ENCODE data around the gene ZDHHC24.
"Not testable (repeated sequence)": the region's sequence is repeated elsewhere in the genome, so short reads cannot be mapped to it uniquely, and the experiment has no call there.

Gene ZDHHC24

DNA sequence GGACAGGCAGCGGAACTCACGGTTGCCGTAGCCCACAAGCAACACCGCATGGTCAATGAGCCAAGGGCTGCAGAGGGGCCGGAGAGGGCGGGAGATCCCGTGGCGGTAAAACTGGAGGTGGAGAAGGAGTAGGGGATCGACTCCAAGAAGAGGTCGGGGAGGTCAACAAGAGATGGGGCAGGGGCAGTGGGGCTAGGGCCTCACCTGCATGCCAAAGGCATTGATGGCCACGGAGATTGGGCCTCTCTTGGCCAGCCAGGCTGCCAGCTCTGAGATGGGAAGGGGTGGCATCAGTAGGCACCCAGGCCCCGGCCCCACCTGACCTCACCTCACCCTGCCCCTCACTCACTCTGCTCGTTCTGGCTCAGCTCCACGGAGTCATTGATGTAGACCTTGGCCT, 18.7 kb upstream of the ZDHHC24 start:
- DNase-seq, result no peak

DNA sequence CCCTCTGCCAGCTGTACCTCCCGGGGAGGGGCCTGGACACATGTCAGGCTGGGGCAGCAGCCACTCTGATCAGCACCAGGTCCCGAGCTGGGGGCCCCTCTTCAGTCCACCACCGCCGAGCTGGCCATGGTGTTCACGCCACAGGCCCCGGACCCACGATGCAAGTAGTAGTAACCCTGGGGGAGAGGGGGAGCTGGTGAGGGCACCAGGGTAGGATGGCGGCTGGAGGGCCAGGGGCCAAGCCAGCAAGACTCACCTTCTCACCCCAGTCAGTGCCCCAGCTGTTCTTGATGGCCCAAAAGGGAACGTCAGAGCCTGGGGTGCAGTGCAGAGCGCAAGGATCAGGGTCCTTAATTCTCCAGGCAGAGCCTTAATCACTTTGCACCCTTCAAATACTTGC, 18.0 kb upstream of the ZDHHC24 start:
- DNase-seq, result no peak

DNA sequence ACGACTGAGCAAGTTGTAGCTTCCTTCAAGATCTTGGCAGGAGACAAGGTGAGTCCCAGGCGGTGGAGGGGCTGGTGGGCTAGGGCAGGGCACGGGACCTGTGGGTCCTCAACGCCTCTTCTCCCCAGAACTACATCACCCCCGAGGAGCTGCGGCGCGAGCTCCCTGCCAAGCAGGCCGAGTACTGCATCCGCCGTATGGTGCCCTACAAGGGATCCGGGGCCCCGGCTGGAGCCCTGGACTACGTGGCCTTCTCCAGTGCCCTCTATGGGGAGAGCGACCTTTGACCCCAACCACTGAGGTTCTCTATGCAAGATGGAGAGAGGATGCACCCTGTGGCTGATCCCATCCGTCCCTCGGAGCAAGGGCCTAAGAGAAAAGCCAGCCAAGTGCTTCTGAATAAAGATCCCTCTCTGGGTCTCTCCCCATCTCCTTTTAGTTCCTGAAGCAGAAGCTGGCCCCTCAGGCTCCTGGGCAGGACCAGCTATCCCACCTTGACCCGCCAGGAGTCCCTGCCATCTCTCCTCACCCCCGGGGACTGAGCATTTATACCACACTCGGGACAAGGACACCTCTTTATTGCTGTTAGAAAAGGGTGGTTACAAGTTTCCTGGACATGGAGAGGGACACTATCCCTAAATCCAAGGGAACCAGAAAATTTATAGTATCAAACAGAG, 17.2 kb upstream of the ZDHHC24 start:
- no peak for DNase-seq

DNA sequence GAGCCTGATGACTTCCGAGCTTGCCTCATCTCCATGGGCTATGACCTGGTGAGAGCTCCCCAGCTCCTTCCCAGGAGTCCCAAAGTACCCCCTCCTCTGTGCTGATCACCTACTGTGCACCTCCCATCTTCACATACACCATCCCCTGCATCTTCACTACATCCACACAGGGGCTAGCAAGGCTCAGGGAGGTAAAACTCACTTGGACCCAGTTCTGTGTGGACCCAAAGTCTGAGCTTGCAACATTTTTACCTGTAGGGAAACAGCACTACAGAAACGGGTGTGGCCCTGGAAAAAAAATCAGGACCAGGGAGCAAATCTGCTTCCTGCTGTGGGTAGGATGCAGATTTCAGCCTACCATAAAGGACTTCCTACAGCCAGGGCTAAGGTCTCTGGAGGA, 16.4 kb upstream of the ZDHHC24 start:
- no peak for DNase-seq

DNA sequence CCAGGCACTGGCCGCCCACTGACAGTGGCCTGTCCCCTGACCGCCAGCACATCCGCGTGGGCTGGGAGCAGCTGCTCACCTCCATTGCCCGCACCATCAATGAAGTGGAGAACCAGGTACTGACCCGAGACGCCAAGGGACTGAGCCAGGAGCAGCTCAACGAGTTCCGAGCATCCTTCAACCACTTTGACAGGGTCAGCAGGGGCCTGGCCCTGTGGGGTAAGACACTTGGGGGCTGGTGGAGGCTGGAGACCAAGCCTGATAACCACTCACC, 16.1 kb upstream of the ZDHHC24 start:
- DNase-seq, result no peak

DNA sequence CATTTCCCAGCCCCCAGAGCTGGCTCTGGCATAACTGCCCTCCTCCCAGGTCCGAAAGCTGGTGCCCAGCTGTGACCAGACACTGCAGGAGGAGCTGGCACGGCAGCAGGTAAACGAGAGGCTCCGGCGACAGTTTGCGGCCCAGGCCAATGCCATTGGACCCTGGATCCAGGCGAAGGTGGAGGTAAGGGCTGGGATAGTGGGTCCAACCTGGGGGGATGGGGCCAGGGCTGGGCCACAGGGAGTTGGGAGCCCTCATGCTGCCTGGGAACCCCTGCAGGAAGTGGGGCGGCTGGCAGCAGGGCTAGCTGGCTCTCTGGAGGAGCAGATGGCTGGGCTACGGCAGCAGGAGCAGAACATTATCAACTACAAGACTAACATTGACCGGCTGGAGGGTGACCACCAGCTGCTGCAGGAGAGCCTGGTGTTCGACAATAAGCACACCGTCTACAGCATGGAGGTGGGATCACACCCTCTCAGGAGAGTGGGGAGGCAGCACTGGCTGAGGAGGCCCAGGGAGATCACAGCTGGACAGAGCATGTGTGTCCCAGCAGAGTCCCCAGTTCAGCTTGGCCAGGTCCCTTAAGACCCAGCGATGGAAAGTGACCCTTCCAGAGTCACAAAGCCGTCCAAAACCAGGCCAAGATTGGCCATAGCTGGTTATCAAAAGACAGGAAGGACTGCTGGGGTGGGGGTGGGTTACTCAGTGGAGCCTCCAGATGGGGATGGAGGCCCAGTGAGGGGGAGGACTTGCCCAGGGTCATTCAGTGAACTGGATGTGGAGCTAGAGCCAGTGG, 15.5 kb upstream of the ZDHHC24 start:
- no peak for DNase-seq

DNA sequence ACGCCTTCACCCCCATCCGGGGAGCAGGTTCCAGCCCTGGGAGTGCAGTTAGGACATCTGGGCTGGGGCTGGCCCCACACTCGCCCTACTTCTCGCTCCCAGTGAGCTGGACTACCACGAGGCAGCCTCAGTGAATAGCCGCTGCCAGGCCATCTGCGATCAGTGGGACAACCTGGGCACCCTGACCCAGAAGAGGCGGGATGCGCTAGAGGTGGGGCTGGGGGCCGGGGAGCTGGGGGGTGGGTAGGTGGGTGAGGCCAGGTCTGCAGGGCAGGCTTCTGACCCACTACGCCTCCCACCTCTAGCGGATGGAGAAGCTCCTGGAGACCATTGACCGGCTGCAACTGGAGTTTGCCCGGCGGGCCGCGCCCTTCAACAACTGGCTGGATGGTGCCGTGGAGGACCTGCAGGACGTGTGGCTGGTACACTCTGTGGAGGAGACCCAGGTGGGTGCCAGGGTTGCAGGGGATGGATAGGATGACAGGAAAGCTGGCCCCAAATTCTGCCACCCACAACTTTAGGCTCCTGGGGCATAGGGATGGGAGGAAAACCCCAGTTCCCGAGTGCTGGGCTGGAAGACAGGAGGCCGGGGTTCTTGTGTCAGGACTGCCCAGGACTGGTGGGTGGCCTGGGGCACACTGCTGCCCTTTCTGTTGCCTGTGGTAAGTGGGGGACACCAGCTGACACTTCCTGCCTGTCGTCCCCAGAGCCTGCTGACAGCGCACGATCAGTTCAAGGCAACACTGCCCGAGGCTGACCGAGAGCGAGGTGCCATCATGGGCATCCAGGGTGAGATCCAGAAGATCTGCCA, 14.2 kb upstream of the ZDHHC24 start:
- DNase-seq, result no peak

DNA sequence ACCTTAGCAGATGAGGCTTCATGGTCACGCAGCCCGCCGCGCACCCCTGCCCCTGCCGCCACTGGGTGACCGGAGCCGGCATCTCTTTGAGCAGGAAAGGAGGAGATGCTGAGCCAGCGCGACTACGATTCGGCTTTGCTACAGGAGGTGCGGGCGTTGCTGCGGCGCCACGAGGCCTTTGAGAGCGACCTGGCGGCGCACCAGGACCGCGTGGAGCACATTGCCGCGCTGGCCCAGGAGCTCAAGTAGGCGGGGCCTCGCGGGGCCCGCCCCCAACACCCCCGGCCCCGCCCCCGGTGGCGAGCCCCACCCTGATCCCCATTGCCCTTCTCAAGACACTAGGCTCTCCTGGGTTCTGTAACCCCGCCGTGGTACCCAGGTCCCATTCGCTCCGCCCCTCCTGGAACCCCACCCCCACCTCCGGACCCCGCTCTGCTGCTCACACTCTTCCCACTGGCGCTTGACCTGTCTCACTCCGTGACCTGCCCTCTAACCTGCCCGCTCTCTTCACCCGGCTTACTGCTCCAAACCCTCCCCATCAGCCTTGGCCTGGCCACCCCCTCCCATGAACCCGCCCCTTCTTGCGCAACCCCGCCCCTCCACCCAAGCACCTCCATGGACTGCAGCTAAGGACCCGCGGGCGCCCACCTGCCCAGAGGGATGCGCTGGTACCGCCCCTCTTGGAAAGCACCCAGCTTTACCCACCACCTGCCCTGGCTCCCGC, 13.5 kb upstream of the ZDHHC24 start:
- DNase-seq, result no peak

DNA sequence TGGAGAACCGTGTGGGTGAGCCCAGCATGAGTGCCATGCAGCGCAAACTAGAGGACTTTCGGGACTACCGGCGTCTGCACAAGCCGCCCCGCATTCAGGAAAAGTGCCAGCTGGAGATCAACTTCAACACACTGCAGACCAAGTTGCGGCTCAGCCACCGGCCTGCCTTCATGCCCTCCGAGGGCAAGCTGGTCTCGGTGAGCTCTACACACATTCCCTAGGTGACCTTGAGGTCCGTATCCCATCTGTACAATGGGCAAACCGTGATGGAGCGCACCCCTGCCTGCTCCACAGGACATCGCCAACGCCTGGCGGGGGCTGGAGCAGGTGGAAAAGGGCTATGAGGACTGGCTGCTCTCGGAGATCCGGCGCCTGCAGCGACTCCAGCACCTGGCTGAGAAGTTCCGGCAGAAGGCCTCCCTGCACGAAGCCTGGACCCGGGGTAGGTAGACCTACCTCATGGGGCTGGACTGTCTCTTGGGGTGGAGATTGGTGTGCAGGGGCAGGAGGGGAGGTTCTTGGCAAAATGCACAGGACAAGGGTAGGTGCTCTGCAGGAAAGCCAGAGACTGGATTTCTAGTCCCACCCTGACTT, 12.0 kb upstream of the ZDHHC24 start:
- DNase-seq, result no peak

DNA sequence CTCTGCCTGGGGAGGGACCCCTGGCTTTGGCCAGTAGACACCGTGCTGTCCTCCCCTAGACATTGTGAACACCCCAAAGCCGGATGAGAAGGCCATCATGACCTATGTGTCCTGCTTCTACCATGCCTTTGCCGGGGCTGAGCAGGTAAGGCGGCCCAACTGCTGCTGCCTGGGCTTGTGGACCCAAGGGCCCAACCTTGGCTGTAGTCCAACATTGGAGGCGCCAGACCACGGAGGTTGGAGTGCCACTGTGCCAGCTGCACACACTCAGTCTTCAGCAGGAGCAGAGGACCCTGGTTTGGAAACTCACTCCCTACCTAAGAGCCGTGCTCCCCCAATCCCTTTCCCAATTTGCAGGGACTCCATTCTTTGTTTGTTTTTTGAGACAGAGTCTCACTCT, 10.2 kb upstream of the ZDHHC24 start:
- no peak for DNase-seq

DNA sequence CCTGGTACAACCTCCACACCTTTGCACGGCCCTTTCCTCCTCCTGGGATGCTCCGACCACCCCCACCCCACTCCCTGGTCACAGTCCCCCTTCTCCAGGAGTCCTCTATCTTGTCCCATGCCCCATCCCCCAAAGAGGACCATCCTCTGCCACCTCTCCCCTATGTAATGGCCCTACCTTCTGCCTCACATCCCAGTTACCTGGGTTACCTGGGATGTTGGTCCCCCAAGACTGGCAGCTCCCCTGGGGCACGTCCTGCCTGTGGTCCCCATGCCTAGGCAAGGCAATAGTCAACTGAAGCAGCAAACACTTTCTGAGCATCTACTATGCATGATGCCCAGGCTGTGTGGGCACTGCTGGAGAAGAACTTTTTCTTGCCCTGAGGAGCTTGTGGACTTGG, 9.6 kb upstream of the ZDHHC24 start:
- DNase-seq, result no peak

DNA sequence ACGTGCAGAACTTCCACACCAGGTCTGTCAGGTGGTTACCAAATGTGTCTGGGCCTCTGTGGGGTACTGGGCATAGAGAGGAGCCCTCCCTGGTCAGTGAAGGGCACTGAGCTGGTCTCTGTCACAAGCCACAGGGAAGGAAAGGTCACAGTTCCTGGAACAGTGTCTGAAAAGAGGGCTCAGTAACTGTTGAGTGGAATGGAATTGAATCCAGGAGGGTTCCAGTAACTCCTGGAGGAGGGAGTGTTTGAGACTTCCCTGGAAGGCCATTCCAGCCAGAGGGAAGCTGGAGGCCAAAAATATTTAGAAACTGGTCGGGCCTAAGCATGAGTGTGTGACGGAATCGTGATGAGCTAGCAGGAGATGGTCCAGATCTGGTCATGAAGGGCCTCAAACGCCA, 8.8 kb upstream of the ZDHHC24 start:
- DNase-seq, result no peak

DNA sequence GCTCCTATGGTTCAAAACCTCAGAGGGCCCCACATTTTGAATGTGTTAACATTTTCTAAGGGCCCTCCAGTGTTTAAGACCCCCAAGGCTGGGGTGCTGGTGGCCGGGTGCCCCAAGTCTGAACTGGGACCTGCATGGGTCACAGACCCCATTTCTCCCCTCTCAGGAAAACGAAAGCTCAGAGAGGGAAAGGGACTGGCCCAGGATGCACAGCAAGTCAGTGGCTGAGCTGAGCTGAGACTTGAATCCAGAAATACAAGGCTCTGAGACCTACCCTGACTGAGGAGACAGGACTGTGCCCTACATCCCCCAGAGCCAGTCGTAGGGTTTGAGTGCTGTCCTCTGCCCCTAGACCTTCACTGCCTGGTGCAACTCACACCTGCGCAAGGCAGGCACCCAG, 5.0 kb upstream of the ZDHHC24 start:
- no peak for DNase-seq

DNA sequence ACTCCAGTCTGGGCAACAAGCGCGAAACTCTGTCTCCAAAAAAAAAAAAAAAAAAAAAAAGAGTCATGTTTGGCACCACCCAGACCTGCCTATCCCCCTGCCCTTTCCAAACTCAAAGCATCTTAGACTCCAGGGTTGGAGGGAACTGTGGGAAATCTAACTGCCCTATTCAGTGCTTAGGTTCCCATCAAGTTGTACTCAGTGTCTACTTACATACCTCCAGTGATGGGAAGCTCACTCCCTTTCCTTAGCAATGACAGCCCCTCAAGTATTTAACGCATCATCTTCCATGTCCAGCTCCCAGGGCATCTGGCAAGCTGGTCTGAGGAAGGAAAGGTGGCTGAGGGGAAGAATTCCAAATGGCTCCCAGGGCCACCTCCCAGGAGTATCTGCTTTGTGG, 3.8 kb upstream of the ZDHHC24 start:
- DNase-seq, result no peak

DNA sequence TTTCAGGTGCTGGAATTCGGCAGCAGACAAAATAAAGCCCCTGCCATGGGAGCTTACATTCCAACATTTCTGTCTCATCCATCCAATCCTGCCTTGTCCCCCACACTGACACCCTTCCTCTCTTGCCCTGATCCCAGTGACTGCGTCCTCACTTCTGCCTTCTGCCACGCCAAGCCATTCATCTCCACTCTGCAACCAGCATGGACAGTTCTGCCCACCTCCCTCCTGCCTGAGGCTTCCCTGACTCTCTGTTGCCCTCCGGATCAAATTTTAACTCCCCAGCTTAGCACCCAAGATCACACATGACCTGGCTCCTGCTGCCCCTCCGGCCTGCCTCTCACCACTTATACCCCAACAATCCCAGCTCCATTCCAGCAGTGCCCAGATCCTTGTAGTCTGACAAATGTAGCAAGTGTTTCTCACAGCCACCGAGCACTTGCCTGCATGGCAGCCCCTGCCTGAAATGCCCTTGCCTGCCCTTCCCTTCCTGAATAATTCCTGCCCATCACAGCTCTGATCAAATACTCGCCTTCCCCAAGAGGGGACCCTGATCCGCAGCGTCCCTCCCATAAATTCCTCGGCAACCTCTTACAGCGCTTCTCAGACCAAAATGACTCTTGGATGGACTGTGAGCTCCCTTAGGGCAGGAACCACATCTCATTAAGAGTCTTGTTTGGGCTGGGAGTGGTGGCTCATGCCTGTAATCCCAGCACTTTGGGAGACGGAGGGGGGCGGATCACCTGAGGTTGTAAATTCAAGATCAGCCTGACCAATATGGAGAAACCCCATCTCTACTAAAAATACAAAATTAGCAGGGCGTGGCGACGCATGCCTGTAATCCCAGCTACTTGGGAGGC, 3.2 kb upstream of the ZDHHC24 start:
- no peak for DNase-seq

DNA sequence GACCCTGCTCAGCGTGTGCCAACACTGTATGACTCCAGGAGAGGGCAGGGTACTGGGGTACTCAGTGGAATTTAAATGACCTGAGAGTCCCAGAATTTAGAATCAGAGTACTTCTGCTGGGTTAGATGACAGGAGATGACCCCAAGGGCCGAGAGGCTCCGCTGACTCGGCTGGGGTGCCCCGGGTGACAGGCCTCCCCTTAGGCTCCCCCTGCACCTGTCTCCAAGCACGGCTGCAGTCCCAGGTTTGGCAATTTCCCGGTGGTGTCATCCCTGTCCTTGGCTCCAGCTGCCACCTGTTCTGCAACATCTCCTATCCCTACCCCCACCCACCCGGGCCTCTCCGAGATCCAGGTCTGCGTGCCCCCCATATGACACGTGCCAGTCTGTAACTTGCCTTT, 2.2 kb upstream of the ZDHHC24 start:
- no peak for DNase-seq

DNA sequence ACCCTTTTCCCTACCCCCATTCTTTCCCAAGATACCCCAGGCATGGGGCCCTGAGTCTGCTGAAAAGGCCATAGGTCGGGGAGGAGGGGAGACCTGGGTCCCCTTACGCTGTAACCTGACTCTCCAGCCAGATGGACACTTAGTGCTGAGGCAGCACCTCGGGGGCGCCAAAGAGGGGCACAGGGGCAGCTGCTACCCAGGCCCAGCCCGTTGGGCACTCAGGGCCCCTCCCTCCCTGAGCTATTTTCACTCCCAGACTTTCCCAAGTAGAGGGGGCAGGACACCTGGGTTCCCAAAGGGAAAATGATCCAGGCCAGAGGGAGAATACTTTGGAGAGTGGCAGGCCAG, 1.8 kb upstream of the ZDHHC24 start:
- DNase-seq, result no peak

DNA sequence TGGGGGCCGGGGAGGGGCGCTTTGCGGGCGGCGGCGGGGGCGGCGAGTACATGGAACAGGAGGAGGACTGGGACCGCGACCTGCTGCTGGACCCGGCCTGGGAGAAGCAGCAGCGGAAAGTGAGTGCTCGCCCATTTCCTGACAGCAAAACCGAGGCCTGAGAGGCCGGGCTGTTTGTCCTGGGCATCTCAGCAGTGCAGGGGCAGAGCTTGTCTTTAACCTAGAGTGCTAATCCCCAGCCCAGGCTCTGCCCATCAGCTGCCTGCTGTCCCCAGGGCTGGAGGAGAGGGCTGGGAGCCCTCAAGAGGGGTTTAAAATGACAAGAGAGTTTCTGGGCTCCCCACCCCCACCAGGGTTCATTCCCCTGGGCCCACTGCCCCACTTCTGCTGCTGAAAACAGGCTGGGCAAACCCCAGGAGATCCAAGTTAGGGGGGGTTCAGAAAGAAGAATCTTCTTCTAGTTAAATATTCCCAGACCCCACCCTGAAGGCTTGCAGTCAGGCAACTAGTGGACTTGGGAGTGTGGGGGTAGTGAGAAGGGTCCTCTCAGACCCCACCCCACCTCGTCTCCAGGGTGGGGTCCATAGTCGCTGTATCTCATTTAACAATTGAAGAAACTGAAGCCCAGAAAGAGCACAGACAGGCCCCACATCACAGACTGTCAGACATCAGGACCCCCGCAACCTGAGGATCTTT, 1.3 kb upstream of the ZDHHC24 start:
- DNase-seq, result no peak

DNA sequence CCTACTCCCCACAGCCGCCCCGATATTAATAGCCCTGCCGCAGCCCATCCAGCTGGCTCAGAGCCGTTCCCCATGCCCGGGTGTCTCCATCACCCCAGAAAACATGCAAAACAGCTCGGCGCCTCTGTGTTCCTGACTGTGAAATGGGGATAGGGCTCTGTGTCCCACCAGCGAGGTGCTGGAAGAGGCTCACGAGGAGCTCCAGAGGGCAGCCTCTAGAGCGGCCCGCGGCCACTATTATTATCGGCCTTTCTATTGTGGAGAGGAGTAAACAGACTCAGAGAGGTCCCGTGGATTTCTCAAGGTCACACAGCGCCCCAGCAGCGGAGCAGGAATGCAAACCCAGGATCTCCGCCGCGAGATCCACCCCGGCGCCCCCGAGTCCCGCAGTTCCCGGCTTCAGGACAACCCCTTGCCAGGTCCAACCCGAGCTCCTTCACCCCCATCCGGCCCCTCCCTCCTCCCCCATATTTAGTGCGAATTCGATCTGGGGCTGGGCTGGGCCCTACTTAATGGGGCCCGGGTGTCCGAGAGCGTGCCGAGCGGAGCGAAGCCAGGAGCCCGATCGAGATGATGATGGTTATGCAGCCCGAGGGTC, 619 bp upstream of the ZDHHC24 start, which contains the start of gene ACTN3:
TSS of gene ACTN3 (plus strand) at position 536 of the 598 bp plus-strand sequence. CDS start at position 571, 35 bp downstream.
- DNase-seq, result no peak

DNA sequence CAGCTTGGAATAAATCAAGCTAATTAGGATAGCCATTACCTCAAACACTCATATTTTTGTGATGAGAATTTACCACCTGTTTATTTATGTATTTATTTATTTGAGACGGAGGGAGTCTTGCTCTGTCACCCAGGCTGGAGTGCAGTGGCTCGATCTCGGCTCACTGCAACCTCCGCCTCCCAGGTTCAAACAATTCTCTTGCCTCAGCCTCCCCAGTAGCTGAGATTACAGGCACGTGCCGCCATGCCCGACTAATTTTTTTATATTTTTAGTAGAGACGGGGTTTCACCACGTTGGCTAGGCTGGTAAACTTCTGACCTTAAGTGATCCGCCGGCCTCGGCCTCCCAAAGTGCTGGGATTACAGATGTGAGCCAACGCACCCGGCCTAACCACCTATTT, 896 bp downstream of the ZDHHC24 start:
- DNase-seq, result not testable (repeated sequence)

Measured in activated CD4-positive, alpha-beta T cell treated with anti-CD3 and anti-CD28 coated beads for 1 hour (primary cell).